Pancreas (tissue), 8 donors: ENCODE data around the gene DERL2. TPM values are rescaled to one million over a fixed set of nuclear protein-coding genes. Genes with fewer than 3 reads are reported as not detected.

Experiments used
- polyA plus RNA-seq, 2 donors: library from polyadenylated mRNA; stranded (reverse); fragments of 200-250 nt; gene quantifications; one replicate each; pipeline ENCODE4 v1.2.3, GENCODE V29; 2013
- total RNA-seq, 6 donors: library from RNA; stranded (reverse); fragmentation: NEBNext Ultra II Directional in 4 of 6; extraction: Animal tissue kit (Norgen Biotek cat#: 25700) in 4 of 6; gene quantifications; one replicate each; pipeline versions ENCODE4 v1.2.1 to v1.2.4, GENCODE V29; 2021 to 2023
- donor health status: healthy with polysubstance abuse.
- donor health status: DM: no; HTN: no; CAD: no; lungs with moderate emphysema.
- donor health status: DM: no; HTN: no; CAD: no.
- donor health status: Bipolar disorder and iron deficiency.
- donor health status: DM: yes; HTN: yes; CAD: no.
- donor health status: DM: no; HTN: no; CAD: no.
- donor health status: DM: no; HTN: no; CAD: no.
- donor health status: DM: yes; HTN: yes; CAD: no.

The DERL2 gene
- total and polyA plus RNA-seq, 8 donors = 44.8 to 77.6 (median 50.1) TPM

Other genes starting within 250 kb of the DERL2 start
- gene RABEP1, start 203.9 kb downstream of the DERL2 start, total RNA-seq = 10 to 100 TPM; 13.8 to 22.6 (median 17.1) TPM
- 10 to 100 TPM; 10.4 to 12.5 TPM for gene RABEP1, start 203.9 kb downstream of the DERL2 start, polyA plus RNA-seq
- 10 to 100 TPM; 13.1 to 28.4 (median 24.0) TPM for gene NUP88, start 66.5 kb downstream of the DERL2 start, total RNA-seq
- gene NUP88, start 66.5 kb downstream of the DERL2 start, polyA plus RNA-seq = 10 to 100 TPM; 38.1 to 41.0 TPM
- 10 to 100 TPM; 13.3 to 19.7 (median 13.6) TPM for gene RPAIN, start 66.0 kb downstream of the DERL2 start, total RNA-seq
- 10 to 100 TPM; 23.6 to 39.2 TPM for gene RPAIN, start 66.0 kb downstream of the DERL2 start, polyA plus RNA-seq
- gene C1QBP, start 47.0 kb downstream of the DERL2 start, total RNA-seq = 10 to 100 TPM; 23.7 to 56.2 (median 46.8) TPM
- gene C1QBP, start 47.0 kb downstream of the DERL2 start, polyA plus RNA-seq = 10 to 100 TPM; 42.3 to 68.2 TPM
- gene DHX33, start 17.2 kb downstream of the DERL2 start, total RNA-seq = 1 to 10 TPM; 4.2 to 7.2 (median 6.4) TPM
- gene DHX33, start 17.2 kb downstream of the DERL2 start, polyA plus RNA-seq = 1 to 10 TPM; 4.6 to 4.8 TPM
- 10 to 100 TPM in 1 of 6 donors, 1 to 10 TPM in 5; 4.9 to 10.2 (median 7.5) TPM for gene MIS12, start 388 bp upstream of the DERL2 start, total RNA-seq
- gene MIS12, start 388 bp upstream of the DERL2 start, polyA plus RNA-seq = 10 to 100 TPM in 1 of 2 donors, 1 to 10 TPM in 1; 9.4 to 12.0 TPM
- gene NLRP1, start 98.3 kb upstream of the DERL2 start, total RNA-seq = 10 to 100 TPM in 3 of 6 donors, 1 to 10 TPM in 3; 2.0 to 13.1 (median 6.7) TPM
- 10 to 100 TPM; 22.8 to 83.2 TPM for gene NLRP1, start 98.3 kb upstream of the DERL2 start, polyA plus RNA-seq